Activated CD4-positive, CD25-positive, alpha-beta regulatory T cell treated with anti-CD3 and anti-CD28 coated beads, Interleukin-2, amount 50 U/mL, for 72 hours (primary cell): ENCODE data around the gene VTI1B.
A peak's percentile ranks its signal among the peaks of the same experiment; 100 is the strongest.

Source experiments
- DNase-seq: peaks from one replicate; pipeline ENCODE4 v3.0.0; 2021

The VTI1B gene

GRCh38 chr14:67675219-67675582 lies 769 bp upstream of the VTI1B start:
- no peak for DNase-seq

GRCh38 chr14:67674139-67674479 lies 323 bp downstream of the VTI1B start:
- DNase-seq = peak; percentile 61

GRCh38 chr14:67673451-67673850 lies 981 bp downstream of the VTI1B start:
- DNase-seq = no peak

- no peak for DNase-seq
Measured at GRCh38 chr14:67668559-67668958, 5.9 kb downstream of the VTI1B start.

GRCh38 chr14:67666750-67667449 lies 7.5 kb downstream of the VTI1B start:
- no peak for DNase-seq

GRCh38 chr14:67665868-67666267 lies 8.6 kb downstream of the VTI1B start:
- DNase-seq = no peak

- DNase-seq = no peak
Measured at GRCh38 chr14:67663633-67664032, 10.8 kb downstream of the VTI1B start.

- no peak for DNase-seq
Measured at GRCh38 chr14:67653651-67654280, 20.7 kb downstream of the VTI1B start.

GRCh38 chr14:67652189-67652588 lies 22.2 kb downstream of the VTI1B start:
- no peak for DNase-seq

GRCh38 chr14:67650694-67651093 lies 23.7 kb downstream of the VTI1B start:
- no peak for DNase-seq

GRCh38 chr14:67650151-67650550 lies 24.3 kb downstream of the VTI1B start:
- DNase-seq = no peak

- DNase-seq = no peak
Measured at GRCh38 chr14:67646131-67646530, 28.3 kb downstream of the VTI1B start.

GRCh38 chr14:67645414-67645813 lies 29.0 kb downstream of the VTI1B start:
- no peak for DNase-seq

GRCh38 chr14:67644428-67644827 lies 30.0 kb downstream of the VTI1B start:
- DNase-seq = no peak

- no peak for DNase-seq
Measured at GRCh38 chr14:67643713-67644112, 30.7 kb downstream of the VTI1B start.

GRCh38 chr14:67641902-67642749 lies 32.3 kb downstream of the VTI1B start:
- DNase-seq = no peak

GRCh38 chr14:67641480-67641879 lies 33.0 kb downstream of the VTI1B start:
- DNase-seq = no peak

- DNase-seq = no peak
Measured at GRCh38 chr14:67638642-67639041, 35.8 kb downstream of the VTI1B start.

- DNase-seq = no peak
Measured at GRCh38 chr14:67636361-67636919, 38.0 kb downstream of the VTI1B start.

GRCh38 chr14:67633451-67634147 lies 40.8 kb downstream of the VTI1B start:
- DNase-seq = no peak

GRCh38 chr14:67630938-67631337 lies 43.5 kb downstream of the VTI1B start:
- no peak for DNase-seq

- DNase-seq = no peak
Measured at GRCh38 chr14:67630186-67630585, 44.2 kb downstream of the VTI1B start.

- no peak for DNase-seq
Measured at GRCh38 chr14:67627519-67627918, 46.9 kb downstream of the VTI1B start.
